ENCODE results near the gene CYP24A1.

DNA sequence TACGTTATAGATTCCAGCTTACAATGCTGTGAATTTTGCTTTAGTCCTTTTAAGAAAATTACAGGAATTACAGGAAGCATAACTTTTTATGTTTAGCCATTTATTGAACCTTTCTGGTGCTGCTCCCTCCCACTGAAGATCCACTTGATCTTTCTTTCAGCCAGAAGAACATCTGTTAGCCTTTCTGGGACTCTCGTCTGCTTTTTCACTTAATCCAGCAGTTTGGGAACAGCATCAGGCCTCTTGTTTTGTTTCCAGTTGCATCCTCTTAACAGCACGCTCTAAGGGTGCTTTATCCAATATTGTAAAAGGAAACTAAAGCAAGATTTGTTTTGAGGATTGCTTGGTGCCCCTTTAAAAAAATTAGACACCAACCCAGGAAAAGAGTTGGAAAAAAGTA, 10.3 kb upstream of the CYP24A1 start:
- TF ChIP-seq ZFP36 (IDR thresholded peaks at IDR 0.05; ENCODE audit: borderline replicate concordance, low read depth, low read length, partially characterized antibody): no peak
- no peak for TF ChIP-seq ZBTB7A (CRISPR knock-in tag; IDR thresholded peaks at IDR 0.05)
- no peak for TF ChIP-seq SUZ12 (IDR thresholded peaks at IDR 0.05; ENCODE audit: low read depth, low read length)
- no peak for TF ChIP-seq ZBTB33 (CRISPR knock-in tag; IDR thresholded peaks at IDR 0.05)
- no peak for TF ChIP-seq CTCF (CRISPR knock-in tag; IDR thresholded peaks at IDR 0.05)
- no peak for TF ChIP-seq ZNF703 (CRISPR knock-in tag; IDR thresholded peaks at IDR 0.05; ENCODE audit: borderline replicate concordance)
- TF ChIP-seq SIN3A (IDR thresholded peaks at IDR 0.05; ENCODE audit: borderline replicate concordance, low read depth, low read length): no peak
- no peak for TF ChIP-seq NR2C2 (CRISPR knock-in tag; IDR thresholded peaks at IDR 0.05; ENCODE audit: borderline replicate concordance)
